ENCODE measurements around the gene ITGAD.

- no peak for TF ChIP-seq CTCF (IDR thresholded peaks at IDR 0.05)
- TF ChIP-seq POLR2A (IDR thresholded peaks at IDR 0.05) = no peak
Measured at GRCh38 chr16:31386157-31386984, 6.8 kb upstream of the ITGAD start.

Measured in suprapubic skin (tissue), 3 donors.